Rectal smooth muscle tissue (tissue), 1 donor: ENCODE results near the gene MICOS13.

Experiments used
- H3K27ac ChIP-seq: one replicate; pipeline ENCODE4 v1.7.0; 2013; ENCODE audit warnings: low read depth, low read length, inconsistent platforms
- H3K27me3 ChIP-seq: one replicate; pipeline ENCODE4 v1.7.0; 2013; ENCODE audit warnings: low read length; ENCODE audit not compliant: control insufficient read depth, insufficient read depth
- H3K36me3 ChIP-seq: one replicate; pipeline ENCODE4 v1.7.0; 2013; ENCODE audit warnings: low read length; ENCODE audit not compliant: control insufficient read depth, insufficient read depth
- H3K4me1 ChIP-seq: one replicate; pipeline ENCODE4 v1.7.0; 2013; ENCODE audit warnings: low read length; ENCODE audit not compliant: control insufficient read depth, insufficient read depth
- H3K4me3 ChIP-seq: one replicate; pipeline ENCODE4 v1.7.0; 2013; ENCODE audit warnings: low read length
- H3K9ac ChIP-seq: one replicate; pipeline ENCODE4 v1.7.0; 2013; ENCODE audit warnings: low read length

MICOS13 gene

GRCh38 chr19:5665781-5666513 lies 14.4 kb downstream of the MICOS13 start:
- Histone ChIP-seq H3K27me3 (no peaks in the 10 kb centered on the region), H3K36me3 (peaks cover 48% of the 10 kb centered on the region), H3K27ac (no peak overlapping the region), H3K4me1 (no peaks in the 10 kb centered on the region), H3K9ac (no peak overlapping the region), H3K4me3 (no peak overlapping the region)

GRCh38 chr19:5664515-5664914 lies 15.8 kb downstream of the MICOS13 start:
- peaks cover 55% of the 10 kb centered on the region for H3K36me3 ChIP-seq
- H3K4me3 ChIP-seq, result no peak overlapping the region
- H3K27me3 ChIP-seq, result no peaks in the 10 kb centered on the region
- H3K27ac ChIP-seq, result no peak overlapping the region
- no peaks in the 10 kb centered on the region for H3K4me1 ChIP-seq
- H3K9ac ChIP-seq, result no peak overlapping the region

GRCh38 chr19:5663904-5664303 lies 16.4 kb downstream of the MICOS13 start:
- Histone ChIP-seq H3K27ac (no peak overlapping the region), H3K4me1 (no peaks in the 10 kb centered on the region), H3K27me3 (no peaks in the 10 kb centered on the region), H3K4me3 (no peak overlapping the region), H3K36me3 (peaks cover 51% of the 10 kb centered on the region), H3K9ac (no peak overlapping the region)

GRCh38 chr19:5661483-5661882 lies 18.8 kb downstream of the MICOS13 start:
- no peaks in the 10 kb centered on the region for H3K4me1 ChIP-seq
- H3K4me3 ChIP-seq, result no peak overlapping the region
- no peak overlapping the region for H3K9ac ChIP-seq
- H3K27ac ChIP-seq, result no peak overlapping the region
- H3K36me3 ChIP-seq, result peaks cover 46% of the 10 kb centered on the region
- no peaks in the 10 kb centered on the region for H3K27me3 ChIP-seq

GRCh38 chr19:5655412-5655811 lies 24.9 kb downstream of the MICOS13 start:
- H3K27ac ChIP-seq, result no peak overlapping the region
- no peak overlapping the region for H3K4me3 ChIP-seq
- H3K27me3 ChIP-seq, result no peaks in the 10 kb centered on the region
- no peaks in the 10 kb centered on the region for H3K4me1 ChIP-seq
- H3K9ac ChIP-seq, result no peak overlapping the region
- H3K36me3 ChIP-seq, result peaks cover 63% of the 10 kb centered on the region

- Histone ChIP-seq H3K27ac (no peak overlapping the region), H3K27me3 (no peaks in the 10 kb centered on the region), H3K4me1 (no peaks in the 10 kb centered on the region), H3K4me3 (no peak overlapping the region), H3K9ac (no peak overlapping the region), H3K36me3 (peaks cover 63% of the 10 kb centered on the region)
These were observed 25.4 kb downstream of the MICOS13 start for GRCh38 chr19:5654931-5655330.

- peaks cover 63% of the 10 kb centered on the region for H3K36me3 ChIP-seq
- no peaks in the 10 kb centered on the region for H3K4me1 ChIP-seq
- no peaks in the 10 kb centered on the region for H3K27me3 ChIP-seq
- H3K9ac ChIP-seq, result no peak overlapping the region
- H3K4me3 ChIP-seq, result no peak overlapping the region
- H3K27ac ChIP-seq, result no peak overlapping the region
These were observed 28.1 kb downstream of the MICOS13 start for GRCh38 chr19:5652261-5652660.

- no peak overlapping the region for H3K9ac ChIP-seq
- H3K27me3 ChIP-seq, result no peaks in the 10 kb centered on the region
- no peak overlapping the region for H3K27ac ChIP-seq
- H3K4me3 ChIP-seq, result no peak overlapping the region
- H3K36me3 ChIP-seq, result peaks cover 68% of the 10 kb centered on the region
- H3K4me1 ChIP-seq, result no peaks in the 10 kb centered on the region
These were observed 29.0 kb downstream of the MICOS13 start for GRCh38 chr19:5651361-5651760.

GRCh38 chr19:5648464-5648863 lies 31.9 kb downstream of the MICOS13 start:
- Histone ChIP-seq H3K36me3 (peaks cover 61% of the 10 kb centered on the region), H3K9ac (no peak overlapping the region), H3K4me3 (no peak overlapping the region), H3K27me3 (no peaks in the 10 kb centered on the region), H3K4me1 (no peaks in the 10 kb centered on the region), H3K27ac (no peak overlapping the region)

- Histone ChIP-seq H3K4me1 (no peaks in the 10 kb centered on the region), H3K36me3 (peaks cover 46% of the 10 kb centered on the region), H3K9ac (no peak overlapping the region), H3K27me3 (no peaks in the 10 kb centered on the region), H3K4me3 (no peak overlapping the region), H3K27ac (no peak overlapping the region)
These were observed 33.6 kb downstream of the MICOS13 start for GRCh38 chr19:5646703-5647102.

- Histone ChIP-seq H3K27me3 (no peaks in the 10 kb centered on the region), H3K4me3 (no peak overlapping the region), H3K9ac (no peak overlapping the region), H3K4me1 (no peaks in the 10 kb centered on the region), H3K27ac (no peak overlapping the region), H3K36me3 (peaks cover 39% of the 10 kb centered on the region)
These were observed 34.9 kb downstream of the MICOS13 start for GRCh38 chr19:5645409-5645808.

- H3K4me3 ChIP-seq, result no peak overlapping the region
- H3K4me1 ChIP-seq, result no peaks in the 10 kb centered on the region
- H3K27ac ChIP-seq, result no peak overlapping the region
- H3K36me3 ChIP-seq, result peaks cover 33% of the 10 kb centered on the region
- H3K27me3 ChIP-seq, result no peaks in the 10 kb centered on the region
- no peak overlapping the region for H3K9ac ChIP-seq
These were observed 36.3 kb downstream of the MICOS13 start for GRCh38 chr19:5644037-5644436.

- no peaks in the 10 kb centered on the region for H3K4me1 ChIP-seq
- H3K27me3 ChIP-seq, result no peaks in the 10 kb centered on the region
- no peak overlapping the region for H3K27ac ChIP-seq
- H3K36me3 ChIP-seq, result peaks cover 29% of the 10 kb centered on the region
- H3K4me3 ChIP-seq, result no peak overlapping the region
- no peak overlapping the region for H3K9ac ChIP-seq
These were observed 37.3 kb downstream of the MICOS13 start for GRCh38 chr19:5643060-5643459.
